ENCODE measurements around the gene GALNT18.

- TF ChIP-seq, protein P1, sequence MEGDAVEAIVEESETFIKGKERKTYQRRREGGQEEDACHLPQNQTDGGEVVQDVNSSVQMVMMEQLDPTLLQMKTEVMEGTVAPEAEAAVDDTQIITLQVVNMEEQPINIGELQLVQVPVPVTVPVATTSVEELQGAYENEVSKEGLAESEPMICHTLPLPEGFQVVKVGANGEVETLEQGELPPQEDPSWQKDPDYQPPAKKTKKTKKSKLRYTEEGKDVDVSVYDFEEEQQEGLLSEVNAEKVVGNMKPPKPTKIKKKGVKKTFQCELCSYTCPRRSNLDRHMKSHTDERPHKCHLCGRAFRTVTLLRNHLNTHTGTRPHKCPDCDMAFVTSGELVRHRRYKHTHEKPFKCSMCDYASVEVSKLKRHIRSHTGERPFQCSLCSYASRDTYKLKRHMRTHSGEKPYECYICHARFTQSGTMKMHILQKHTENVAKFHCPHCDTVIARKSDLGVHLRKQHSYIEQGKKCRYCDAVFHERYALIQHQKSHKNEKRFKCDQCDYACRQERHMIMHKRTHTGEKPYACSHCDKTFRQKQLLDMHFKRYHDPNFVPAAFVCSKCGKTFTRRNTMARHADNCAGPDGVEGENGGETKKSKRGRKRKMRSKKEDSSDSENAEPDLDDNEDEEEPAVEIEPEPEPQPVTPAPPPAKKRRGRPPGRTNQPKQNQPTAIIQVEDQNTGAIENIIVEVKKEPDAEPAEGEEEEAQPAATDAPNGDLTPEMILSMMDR (IDR thresholded peaks at IDR 0.05), result no peak
- no peak for TF ChIP-seq POLR2A (IDR thresholded peaks at IDR 0.05)
These were observed 224.8 kb downstream of the GALNT18 start for GRCh38 chr11:11397036-11397415.

Measured in ovary (tissue), 3 donors.